ENCODE results near the gene ZBTB17. TPM values are rescaled to one million over a fixed set of nuclear protein-coding genes. Genes with fewer than 3 reads are reported as not detected.

Gene ZBTB17
- polyA plus RNA-seq, 2 donors, result 27.8 to 41.7 TPM

GRCh38 chr1:15956150-15956549 is 19.8 kb downstream of the ZBTB17 start:
- Histone ChIP-seq H3K27ac (ENCODE audit: low read depth in 2 of 2, low read length in 1 of 2) (peak overlapping the region; percentile 72 to 88), H3K27me3 (ENCODE audit: control insufficient read depth in 1 of 2, insufficient read depth in 2 of 2, low read length in 2 of 2) (no peaks in the 10 kb centered on the region), H3K36me3 (ENCODE audit: control insufficient read depth in 2 of 2, insufficient read depth in 2 of 2, low read length in 1 of 2) (peaks cover 0 to 2% of the 10 kb centered on the region in 2 donors), H3K4me1 (ENCODE audit: control insufficient read depth in 2 of 2, insufficient read depth in 2 of 2, low read length in 1 of 2) (peaks cover 20 to 27% of the 10 kb centered on the region in 2 donors), H3K9me3 (ENCODE audit: control insufficient read depth in 2 of 2, insufficient read depth in 1 of 2, low read depth in 1 of 2, low read length in 1 of 2) (no peaks in the 10 kb centered on the region), H3K4me3 (ENCODE audit: low read depth in 1 of 2, low read length in 2 of 2) (no peak overlapping the region)

GRCh38 chr1:15955552-15955951 is 20.3 kb downstream of the ZBTB17 start:
- 96 to 99% methylated on average over 2 of the region's 2 CpGs for WGBS, 2 donors
- Histone ChIP-seq H3K27ac (ENCODE audit: low read depth in 2 of 2, low read length in 1 of 2) (peak overlapping the region; percentile 72 to 88), H3K4me3 (ENCODE audit: low read depth in 1 of 2, low read length in 2 of 2) (no peak overlapping the region), H3K4me1 (ENCODE audit: control insufficient read depth in 2 of 2, insufficient read depth in 2 of 2, low read length in 1 of 2) (peaks cover 20 to 32% of the 10 kb centered on the region in 2 donors), H3K27me3 (ENCODE audit: control insufficient read depth in 1 of 2, insufficient read depth in 2 of 2, low read length in 2 of 2) (no peaks in the 10 kb centered on the region), H3K36me3 (ENCODE audit: control insufficient read depth in 2 of 2, insufficient read depth in 2 of 2, low read length in 1 of 2) (peaks cover 0 to 2% of the 10 kb centered on the region in 2 donors), H3K9me3 (ENCODE audit: control insufficient read depth in 2 of 2, insufficient read depth in 1 of 2, low read depth in 1 of 2, low read length in 1 of 2) (no peaks in the 10 kb centered on the region)

- WGBS, 2 donors, result 52 to 75% methylated on average over 3 of the region's 3 CpGs
- peak overlapping the region; percentile 94 to 99 for H3K27ac ChIP-seq (ENCODE audit: low read depth in 2 of 2, low read length in 1 of 2)
- H3K9me3 ChIP-seq (ENCODE audit: control insufficient read depth in 2 of 2, insufficient read depth in 1 of 2, low read depth in 1 of 2, low read length in 1 of 2), result no peaks in the 10 kb centered on the region
- peaks cover 0 to 2% of the 10 kb centered on the region in 2 donors for H3K36me3 ChIP-seq (ENCODE audit: control insufficient read depth in 2 of 2, insufficient read depth in 2 of 2, low read length in 1 of 2)
- H3K4me3 ChIP-seq (ENCODE audit: low read depth in 1 of 2, low read length in 2 of 2), result no peak overlapping the region
- peaks cover 26 to 44% of the 10 kb centered on the region in 2 donors for H3K4me1 ChIP-seq (ENCODE audit: control insufficient read depth in 2 of 2, insufficient read depth in 2 of 2, low read length in 1 of 2)
- H3K27me3 ChIP-seq (ENCODE audit: control insufficient read depth in 1 of 2, insufficient read depth in 2 of 2, low read length in 2 of 2), result no peaks in the 10 kb centered on the region
Measured at GRCh38 chr1:15954316-15954715, 21.6 kb downstream of the ZBTB17 start.

GRCh38 chr1:15953791-15954241 is 22.1 kb downstream of the ZBTB17 start:
- peaks cover 0 to 2% of the 10 kb centered on the region in 2 donors for H3K36me3 ChIP-seq (ENCODE audit: control insufficient read depth in 2 of 2, insufficient read depth in 2 of 2, low read length in 1 of 2)
- peak overlapping the region; percentile 94 to 99 for H3K27ac ChIP-seq (ENCODE audit: low read depth in 2 of 2, low read length in 1 of 2)
- 29 to 37% methylated on average over 1 of the region's 1 CpG for WGBS, 2 donors
- H3K27me3 ChIP-seq (ENCODE audit: control insufficient read depth in 1 of 2, insufficient read depth in 2 of 2, low read length in 2 of 2), result no peaks in the 10 kb centered on the region
- no peak overlapping the region for H3K4me3 ChIP-seq (ENCODE audit: low read depth in 1 of 2, low read length in 2 of 2)
- H3K9me3 ChIP-seq (ENCODE audit: control insufficient read depth in 2 of 2, insufficient read depth in 1 of 2, low read depth in 1 of 2, low read length in 1 of 2), result no peaks in the 10 kb centered on the region
- peaks cover 26 to 49% of the 10 kb centered on the region in 2 donors for H3K4me1 ChIP-seq (ENCODE audit: control insufficient read depth in 2 of 2, insufficient read depth in 2 of 2, low read length in 1 of 2)

- Histone ChIP-seq H3K4me1 (ENCODE audit: control insufficient read depth in 2 of 2, insufficient read depth in 2 of 2, low read length in 1 of 2) (peaks cover 24 to 52% of the 10 kb centered on the region in 2 donors), H3K4me3 (ENCODE audit: low read depth in 1 of 2, low read length in 2 of 2) (no peak overlapping the region), H3K9me3 (ENCODE audit: control insufficient read depth in 2 of 2, insufficient read depth in 1 of 2, low read depth in 1 of 2, low read length in 1 of 2) (no peaks in the 10 kb centered on the region), H3K27me3 (ENCODE audit: control insufficient read depth in 1 of 2, insufficient read depth in 2 of 2, low read length in 2 of 2) (no peaks in the 10 kb centered on the region), H3K36me3 (ENCODE audit: control insufficient read depth in 2 of 2, insufficient read depth in 2 of 2, low read length in 1 of 2) (peaks cover 0 to 2% of the 10 kb centered on the region in 2 donors), H3K27ac (ENCODE audit: low read depth in 2 of 2, low read length in 1 of 2) (peak overlapping the region; percentile 94 to 99)
- 50 to 74% methylated on average over 11 of the region's 11 CpGs for WGBS, 2 donors
Measured at GRCh38 chr1:15953294-15953771, 22.6 kb downstream of the ZBTB17 start.

GRCh38 chr1:15952317-15953258 is 23.3 kb downstream of the ZBTB17 start:
- Histone ChIP-seq H3K4me3 (ENCODE audit: low read depth in 1 of 2, low read length in 2 of 2) (no peak overlapping the region), H3K9me3 (ENCODE audit: control insufficient read depth in 2 of 2, insufficient read depth in 1 of 2, low read depth in 1 of 2, low read length in 1 of 2) (no peaks in the 10 kb centered on the region), H3K27me3 (ENCODE audit: control insufficient read depth in 1 of 2, insufficient read depth in 2 of 2, low read length in 2 of 2) (no peaks in the 10 kb centered on the region), H3K36me3 (ENCODE audit: control insufficient read depth in 2 of 2, insufficient read depth in 2 of 2, low read length in 1 of 2) (peaks cover 0 to 8% of the 10 kb centered on the region in 2 donors), H3K4me1 (ENCODE audit: control insufficient read depth in 2 of 2, insufficient read depth in 2 of 2, low read length in 1 of 2) (peaks cover 24 to 56% of the 10 kb centered on the region in 2 donors), H3K27ac (ENCODE audit: low read depth in 2 of 2, low read length in 1 of 2) (peak overlapping the region; percentile 94 to 99)
- WGBS, 2 donors, result 64 to 72% methylated on average over 27 of the region's 27 CpGs

GRCh38 chr1:15951341-15952153 is 24.4 kb downstream of the ZBTB17 start:
- Histone ChIP-seq H3K4me3 (ENCODE audit: low read depth in 1 of 2, low read length in 2 of 2) (no peak overlapping the region), H3K27ac (ENCODE audit: low read depth in 2 of 2, low read length in 1 of 2) (peak overlapping the region; percentile 40 to 98), H3K4me1 (ENCODE audit: control insufficient read depth in 2 of 2, insufficient read depth in 2 of 2, low read length in 1 of 2) (peaks cover 27 to 56% of the 10 kb centered on the region in 2 donors), H3K36me3 (ENCODE audit: control insufficient read depth in 2 of 2, insufficient read depth in 2 of 2, low read length in 1 of 2) (peaks cover 0 to 18% of the 10 kb centered on the region in 2 donors), H3K27me3 (ENCODE audit: control insufficient read depth in 1 of 2, insufficient read depth in 2 of 2, low read length in 2 of 2) (no peaks in the 10 kb centered on the region), H3K9me3 (ENCODE audit: control insufficient read depth in 2 of 2, insufficient read depth in 1 of 2, low read depth in 1 of 2, low read length in 1 of 2) (no peaks in the 10 kb centered on the region)
- WGBS, 2 donors, result 76 to 77% methylated on average over 22 to 23 of the region's 23 CpGs

GRCh38 chr1:15950763-15951295 is 25.1 kb downstream of the ZBTB17 start:
- peaks cover 27 to 56% of the 10 kb centered on the region in 2 donors for H3K4me1 ChIP-seq (ENCODE audit: control insufficient read depth in 2 of 2, insufficient read depth in 2 of 2, low read length in 1 of 2)
- H3K36me3 ChIP-seq (ENCODE audit: control insufficient read depth in 2 of 2, insufficient read depth in 2 of 2, low read length in 1 of 2), result peaks cover 0 to 26% of the 10 kb centered on the region in 2 donors
- H3K27me3 ChIP-seq (ENCODE audit: control insufficient read depth in 1 of 2, insufficient read depth in 2 of 2, low read length in 2 of 2), result no peaks in the 10 kb centered on the region

GRCh38 chr1:15950302-15950701 is 25.6 kb downstream of the ZBTB17 start:
- Histone ChIP-seq H3K4me1 (ENCODE audit: control insufficient read depth in 2 of 2, insufficient read depth in 2 of 2, low read length in 1 of 2) (peaks cover 27 to 56% of the 10 kb centered on the region in 2 donors), H3K27ac (ENCODE audit: low read depth in 2 of 2, low read length in 1 of 2) (peak overlapping the region; percentile 96 to 98), H3K27me3 (ENCODE audit: control insufficient read depth in 1 of 2, insufficient read depth in 2 of 2, low read length in 2 of 2) (no peaks in the 10 kb centered on the region), H3K9me3 (ENCODE audit: control insufficient read depth in 2 of 2, insufficient read depth in 1 of 2, low read depth in 1 of 2, low read length in 1 of 2) (no peaks in the 10 kb centered on the region), H3K36me3 (ENCODE audit: control insufficient read depth in 2 of 2, insufficient read depth in 2 of 2, low read length in 1 of 2) (peaks cover 0 to 30% of the 10 kb centered on the region in 2 donors), H3K4me3 (ENCODE audit: low read depth in 1 of 2, low read length in 2 of 2) (no peak overlapping the region)
- 43 to 58% methylated on average over 4 of the region's 4 CpGs for WGBS, 2 donors

More at GRCh38 chr1:15950763-15951295, 25.1 kb downstream of the ZBTB17 start:
- H3K9me3 ChIP-seq (ENCODE audit: control insufficient read depth in 2 of 2, insufficient read depth in 1 of 2, low read depth in 1 of 2, low read length in 1 of 2), result no peaks in the 10 kb centered on the region
- H3K4me3 ChIP-seq (ENCODE audit: low read depth in 1 of 2, low read length in 2 of 2), result no peak overlapping the region
- whole genome bisulfite sequencing, 2 donors, result 33 to 40% methylated on average over 10 of the region's 10 CpGs
- H3K27ac ChIP-seq (ENCODE audit: low read depth in 2 of 2, low read length in 1 of 2), result peak overlapping the region; percentile 96 to 98

Data from esophagus (tissue), 2 donors.